HepG2 (cell line): Measurements from ENCODE around the gene CERS5. TPM values are rescaled to one million over a fixed set of nuclear protein-coding genes. Genes with fewer than 3 reads are reported as not detected.

Experiments used
- BORCS8-MEF2B ChIP-seq: sonication (generic); formaldehyde crosslinking; IDR thresholded peaks from 2 replicates; pipeline ENCODE4 v1.8.0; 2022; ENCODE audit warnings: mild to moderate bottlenecking, missing genetic modification reagents
- DNMT3B ChIP-seq: conservative IDR thresholded peaks from 2 replicates; pipeline ENCODE4 v1.6.1; 2016; ENCODE audit warnings: missing biosample characterization, control low read depth
- FOXA3 ChIP-seq: IDR thresholded peaks from 2 replicates; pipeline ENCODE4 v1.6.1; 2016; ENCODE audit warnings: missing genetic modification reagents, missing compliant biosample characterization
- HOXA3 ChIP-seq: sonication (generic); formaldehyde crosslinking; IDR thresholded peaks from 2 replicates; pipeline ENCODE4 v1.5.0; 2020; ENCODE audit warnings: missing genetic modification reagents
- KLF16 ChIP-seq, 2 experiments: sonication (generic) in 1 of 2; formaldehyde crosslinking in 1 of 2; IDR thresholded peaks; 2 replicates each; pipeline versions ENCODE4 v1.6.1 to v1.8.0; 2016 to 2023; ENCODE audit warnings: missing genetic modification reagents in 2 of 2, missing compliant biosample characterization in 1 of 2
- MAZ ChIP-seq, 2 experiments: sonication (generic) in 1 of 2; formaldehyde crosslinking in 1 of 2; IDR thresholded peaks; 2 replicates each; pipeline versions ENCODE4 v1.5.0 to v1.6.1; 2012 to 2020; ENCODE audit warnings: low read depth in 2 of 2, mild to moderate bottlenecking in 2 of 2, borderline replicate concordance in 1 of 2, improper control_type of control experiment in 1 of 2, low read length in 1 of 2, missing genetic modification reagents in 1 of 2, moderate library complexity in 1 of 2
- MEF2D ChIP-seq: sonication (generic); formaldehyde crosslinking; IDR thresholded peaks from 2 replicates; pipeline ENCODE4 v1.5.1; 2020; ENCODE audit warnings: mild to moderate bottlenecking, missing genetic modification reagents
- MIER3 ChIP-seq: IDR thresholded peaks from 2 replicates; pipeline ENCODE4 v1.6.1; 2016; ENCODE audit warnings: missing compliant biosample characterization, borderline replicate concordance
- MXI1 ChIP-seq: IDR thresholded peaks from 3 replicates; pipeline ENCODE4 v1.6.1; 2012; ENCODE audit warnings: low read depth, low read length, inconsistent platforms, borderline replicate concordance
- NFKBIZ ChIP-seq: IDR thresholded peaks from 2 replicates; pipeline ENCODE4 v1.6.1; 2018; ENCODE audit warnings: missing genetic modification reagents, missing compliant biosample characterization
- ONECUT2 ChIP-seq: sonication (generic); formaldehyde crosslinking; IDR thresholded peaks from 2 replicates; pipeline ENCODE4 v1.4.0; 2020; ENCODE audit warnings: missing genetic modification reagents
- PITX1 ChIP-seq: sonication (generic); formaldehyde crosslinking; IDR thresholded peaks from 2 replicates; pipeline ENCODE4 v1.5.1; 2020; ENCODE audit warnings: mild to moderate bottlenecking, missing genetic modification reagents
- SNAPC5 ChIP-seq: sonication (generic); formaldehyde crosslinking; IDR thresholded peaks from 2 replicates; pipeline ENCODE4 v1.8.1; 2023; ENCODE audit warnings: mild to moderate bottlenecking, missing genetic modification reagents, borderline replicate concordance
- ZBTB7B ChIP-seq: sonication (generic); formaldehyde crosslinking; IDR thresholded peaks from 2 replicates; pipeline ENCODE4 v1.4.0; 2020; ENCODE audit warnings: missing genetic modification reagents
- ZFX ChIP-seq: sonication (generic); formaldehyde crosslinking; IDR thresholded peaks from 2 replicates; pipeline ENCODE4 v1.4.0; 2020; ENCODE audit warnings: mild to moderate bottlenecking, low read depth, missing genetic modification reagents, moderate library complexity
- ZNF33B ChIP-seq: sonication (generic); formaldehyde crosslinking; IDR thresholded peaks from 2 replicates; pipeline ENCODE4 v1.5.1; 2020; ENCODE audit warnings: mild to moderate bottlenecking, missing genetic modification reagents
- ZNF451 ChIP-seq: sonication (generic); formaldehyde crosslinking; IDR thresholded peaks from 2 replicates; pipeline ENCODE4 v1.5.0; 2020; ENCODE audit warnings: mild to moderate bottlenecking, missing genetic modification reagents
- ZNF564 ChIP-seq: sonication (generic); formaldehyde crosslinking; IDR thresholded peaks from 2 replicates; pipeline ENCODE4 v1.8.1; 2023; ENCODE audit warnings: mild to moderate bottlenecking, missing genetic modification reagents
- ZNF574 ChIP-seq: sonication (generic); formaldehyde crosslinking; IDR thresholded peaks from 2 replicates; pipeline ENCODE4 v1.4.0; 2020; ENCODE audit warnings: missing genetic modification reagents
- ZNF687 ChIP-seq: sonication (generic); formaldehyde crosslinking; IDR thresholded peaks from 2 replicates; pipeline ENCODE4 v1.5.1; 2020; ENCODE audit warnings: mild to moderate bottlenecking, missing genetic modification reagents, moderate library complexity
- ZNF788 ChIP-seq: sonication (generic); formaldehyde crosslinking; IDR thresholded peaks from 2 replicates; pipeline ENCODE4 v1.5.0; 2020; ENCODE audit warnings: mild to moderate bottlenecking, missing genetic modification reagents, borderline replicate concordance
- ZNF792 ChIP-seq: IDR thresholded peaks from 2 replicates; pipeline ENCODE4 v1.6.1; 2016
- ZNF883 ChIP-seq: sonication (generic); formaldehyde crosslinking; IDR thresholded peaks from 2 replicates; pipeline ENCODE4 v1.5.1; 2020; ENCODE audit warnings: mild to moderate bottlenecking, missing genetic modification reagents; ENCODE audit errors: not compliant biosample characterization
- polyA plus RNA-seq, 8 experiments: library from polyadenylated mRNA; depleted of rRNA in 3 of 8; stranded (reverse) in 7 of 8; unstranded in 1 of 8; fragments of >200 nt; fragmentation: Illumina TruSeq in 4 of 8; extraction: Trizol in 4 of 8; gene quantifications; 2 replicates each; pipeline versions ENCODE4 v1.2.1 to v1.2.3, GENCODE V29; 2011 to 2016; ENCODE audit warnings: low read depth in 4 of 8, missing spikeins in 1 of 8, mixed read lengths in 1 of 8; ENCODE audit not compliant: insufficient read depth in 1 of 8
- total RNA-seq, 5 experiments: library from RNA; depleted of rRNA; stranded (reverse); fragments of >200 nt; fragmentation: Illumina TruSeq; extraction: Trizol; gene quantifications; 2 replicates each; pipeline ENCODE4 v1.2.3, GENCODE V29; 2016; ENCODE audit warnings: low read depth in 1 of 5

Gene CERS5
- total and polyA plus RNA-seq, 2 of the 13 experiments (the other 11 are each of a cell fraction or from before 2014, with no cell fraction given), result 22.3 to 48.8 TPM

DNA sequence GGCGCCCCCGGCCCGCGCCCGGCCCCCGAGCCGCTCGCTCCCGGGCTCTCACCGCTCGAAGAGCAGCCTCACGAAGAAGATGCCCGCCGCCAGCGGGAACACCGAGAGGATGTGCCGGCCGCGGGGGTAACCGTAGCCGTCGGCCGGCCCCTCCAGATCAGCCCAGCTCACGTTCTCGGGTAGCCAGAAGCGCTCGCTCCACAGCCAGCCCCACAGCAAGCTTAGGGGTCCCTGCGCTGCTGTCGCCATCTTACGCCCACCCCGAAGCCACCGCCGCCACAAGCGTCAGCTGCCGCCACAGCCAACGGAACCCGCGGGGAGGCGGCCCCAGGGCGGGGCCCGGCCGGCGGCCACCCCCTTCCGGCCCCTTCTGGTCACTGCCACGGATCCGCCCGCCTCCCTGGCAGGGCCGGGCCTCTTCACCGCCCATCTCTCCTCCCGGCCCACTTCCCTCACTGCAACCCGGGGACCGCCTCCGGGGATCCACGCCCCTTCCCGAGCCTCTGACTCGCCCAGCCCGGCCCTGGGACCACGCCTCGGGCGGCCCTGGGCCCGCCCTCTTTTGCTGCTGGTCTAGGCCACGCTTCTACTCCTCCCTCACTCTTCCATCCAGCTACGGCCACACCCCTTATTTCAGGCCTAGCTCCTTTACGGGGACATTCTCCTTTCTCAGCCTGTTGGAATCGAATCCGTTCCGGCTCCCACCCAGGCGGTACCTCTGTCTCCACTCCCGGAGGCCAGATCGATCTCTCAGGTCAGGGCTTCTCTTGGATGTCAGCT lies at the start of gene CERS5 (continued):
- peak; percentile 60; the same call in 1 of the 2 replicates for TF ChIP-seq ZNF788 (CRISPR knock-in tag)
- TF ChIP-seq SNAPC5 (CRISPR knock-in tag), result no peak
- peak; percentile 12; the same call in 1 of the 2 replicates for TF ChIP-seq ZNF564
- TF ChIP-seq MIER3 (CRISPR knock-in tag), result no peak
- peak; percentile 72; the same call in 1 of the 2 replicates for TF ChIP-seq MEF2D (CRISPR knock-in tag)
- TF ChIP-seq ZNF687 (CRISPR knock-in tag), result peak; percentile 81
- TF ChIP-seq ZNF451, result peak; percentile 38; the same call in 1 of the 2 replicates
- 0 out of 2 replicates have a peak, but pooled peaks have one; percentile 28 for TF ChIP-seq BORCS8-MEF2B (CRISPR knock-in tag)
- peak; percentile 64; the same call in 1 of the 2 replicates for TF ChIP-seq ONECUT2 (CRISPR knock-in tag)
- peak; percentile 23; the same call in 1 of the 2 replicates for TF ChIP-seq ZNF792
- TF ChIP-seq PITX1 (CRISPR knock-in tag), result no peak; the same call in 1 of the 2 replicates
- peak; percentile 15 for TF ChIP-seq ZNF883 (CRISPR knock-in tag)
- TF ChIP-seq ZBTB7B (CRISPR knock-in tag), result peak; percentile 90
- TF ChIP-seq NFKBIZ (CRISPR knock-in tag), result peak; percentile 72; the same call in 1 of the 2 replicates
- TF ChIP-seq FOXA3 (CRISPR knock-in tag), result 0 out of 2 replicates have a peak, but pooled peaks have one; percentile 7
- no peak for TF ChIP-seq DNMT3B
- peak; percentile 77 for TF ChIP-seq HOXA3 (CRISPR knock-in tag)
- TF ChIP-seq KLF16 (CRISPR knock-in tag; IDR thresholded peaks at IDR 0.05), result peak in 1 of 2 experiments; percentile 64; a peak in 1 of 4 replicates
- 0 out of 2 replicates have a peak, but pooled peaks have one; percentile 22 for TF ChIP-seq ZNF33B (CRISPR knock-in tag)
- TF ChIP-seq ZFX (CRISPR knock-in tag), result peak; percentile 97
- peak; percentile 56; the same call in 1 of the 2 replicates for TF ChIP-seq ZNF574 (CRISPR knock-in tag)
- TF ChIP-seq MAZ (IDR thresholded peaks at IDR 0.05; ENCODE audit: borderline replicate concordance, low read depth, low read length), result peak; percentile 48; the same call in 1 of the 2 replicates
- peak; percentile 65 for TF ChIP-seq MAZ (CRISPR knock-in tag; IDR thresholded peaks at IDR 0.05; ENCODE audit: low read depth)
- TF ChIP-seq MXI1, result peak; percentile 92; the same call in 2 of the 3 replicates
